Liver (tissue), 9 donors: ENCODE results near the gene MYO3B. TPM values are rescaled to one million over a fixed set of nuclear protein-coding genes. Genes with fewer than 3 reads are reported as not detected.

Experiments used
- DNase-seq: peaks from one replicate; pipeline ENCODE4 v3.0.0-alpha.2; 2017; ENCODE audit warnings: low spot score
- H3K27ac ChIP-seq, 2 donors: one replicate each; pipeline ENCODE4 v1.7.0; 2013; ENCODE audit warnings: inconsistent platforms in 2 of 2, low read length in 2 of 2, control low read depth in 1 of 2, low read depth in 1 of 2, mild to moderate bottlenecking in 1 of 2
- H3K27me3 ChIP-seq, 4 donors: one replicate each; pipeline versions ENCODE4 v1.6.1 to v1.7.0; 2013; ENCODE audit warnings: low read length in 3 of 4, inconsistent platforms in 1 of 4, mild to moderate bottlenecking in 1 of 4, moderate library complexity in 1 of 4; ENCODE audit not compliant: control insufficient read depth in 4 of 4, insufficient read depth in 4 of 4
- H3K36me3 ChIP-seq, 4 donors: one replicate each; pipeline versions ENCODE4 v1.6.1 to v1.7.0; 2013; ENCODE audit warnings: low read length in 3 of 4, mild to moderate bottlenecking in 3 of 4, low read depth in 1 of 4, moderate library complexity in 1 of 4; ENCODE audit not compliant: control insufficient read depth in 4 of 4, insufficient read depth in 3 of 4
- H3K4me1 ChIP-seq, 4 donors: one replicate each; pipeline versions ENCODE4 v1.6.1 to v1.7.0; 2013; ENCODE audit warnings: low read length in 3 of 4, mild to moderate bottlenecking in 3 of 4, moderate library complexity in 1 of 4; ENCODE audit not compliant: control insufficient read depth in 4 of 4, insufficient read depth in 4 of 4
- H3K4me3 ChIP-seq, 3 donors: one replicate each; pipeline versions ENCODE4 v1.6.1 to v1.7.0; 2013; ENCODE audit warnings: low read length in 3 of 3, control low read depth in 1 of 3, low read depth in 1 of 3, mild to moderate bottlenecking in 1 of 3
- H3K9ac ChIP-seq, 2 donors: one replicate each; pipeline ENCODE4 v1.7.0; 2013; ENCODE audit warnings: low read length in 2 of 2, mild to moderate bottlenecking in 2 of 2, moderate library complexity in 2 of 2, control low read depth in 1 of 2, low read depth in 1 of 2
- H3K9me3 ChIP-seq, 4 donors: one replicate each; pipeline versions ENCODE4 v1.6.1 to v1.7.0; 2013; ENCODE audit warnings: low read length in 3 of 4; ENCODE audit not compliant: control insufficient read depth in 4 of 4
- EGR1 ChIP-seq, 2 donors: IDR thresholded peaks; 2 replicates each; pipeline ENCODE4 v1.6.1; 2016 to 2018; ENCODE audit warnings: antibody characterized with exemption in 2 of 2, low read depth in 2 of 2
- FOXA1 ChIP-seq: IDR thresholded peaks from 2 replicates; pipeline ENCODE4 v1.6.1; 2016; ENCODE audit warnings: antibody characterized with exemption
- FOXA2 ChIP-seq: IDR thresholded peaks from 2 replicates; pipeline ENCODE4 v1.6.1; 2016; ENCODE audit warnings: antibody characterized with exemption
- GABPA ChIP-seq, 2 donors: IDR thresholded peaks in 1 of 2; conservative IDR thresholded peaks in 1 of 2; 2 replicates each; pipeline ENCODE4 v1.6.1; 2016; ENCODE audit warnings: antibody characterized with exemption in 2 of 2, mild to moderate bottlenecking in 1 of 2, moderate library complexity in 1 of 2
- HNF4A ChIP-seq, 2 donors: conservative IDR thresholded peaks; 2 replicates each; pipeline ENCODE4 v1.6.1; 2016; ENCODE audit warnings: antibody characterized with exemption in 2 of 2, mild to moderate bottlenecking in 2 of 2
- JUND ChIP-seq, 2 donors: IDR thresholded peaks; 2 replicates each; pipeline ENCODE4 v1.6.1; 2016; ENCODE audit warnings: antibody characterized with exemption in 2 of 2
- NR2F2 ChIP-seq: IDR thresholded peaks from 2 replicates; pipeline ENCODE4 v1.6.1; 2016; ENCODE audit warnings: antibody characterized with exemption
- RAD21 ChIP-seq, 2 donors: IDR thresholded peaks; 2 replicates each; pipeline ENCODE4 v1.6.1; 2016; ENCODE audit warnings: antibody characterized with exemption in 2 of 2, mild to moderate bottlenecking in 2 of 2
- RXRA ChIP-seq, 2 donors: IDR thresholded peaks; 2 replicates each; pipeline ENCODE4 v1.6.1; 2017 to 2018; ENCODE audit warnings: antibody characterized with exemption in 2 of 2, mild to moderate bottlenecking in 1 of 2
- SP1 ChIP-seq: IDR thresholded peaks from 2 replicates; pipeline ENCODE4 v1.6.1; 2018; ENCODE audit warnings: antibody characterized with exemption, mild to moderate bottlenecking
- TAF1 ChIP-seq: conservative IDR thresholded peaks from 2 replicates; pipeline ENCODE4 v1.6.1; 2016; ENCODE audit warnings: antibody characterized with exemption, mild to moderate bottlenecking
- WGBS: extraction: QIAGEN DNeasy Blood & Tissue Kit; methylation state at CpG from one replicate; pipeline ENCODE4 v1.1.7; 2013; 5-methylcytosine and 5-hydroxymethylcytosine counted together
- polyA plus RNA-seq, 2 donors: library from polyadenylated mRNA; stranded (reverse) in 1 of 2; unstranded in 1 of 2; fragments of 200-250 nt in 1 of 2; fragments of >200 nt in 1 of 2; fragmentation: Nextera tagmentation in 1 of 2; extraction: Ambion mirVana in 1 of 2; gene quantifications; one replicate each; pipeline versions ENCODE4 v1.2.1 to v1.2.3, GENCODE V29; 2013 to 2015
- total RNA-seq, 2 donors: library from RNA; depleted of rRNA; stranded (reverse); fragments of >200 nt; gene quantifications; one replicate each; pipeline ENCODE4 v1.2.3, GENCODE V29; 2014
- TF ChIP-seq, protein P1 (sequence below): IDR thresholded peaks from 2 replicates; pipeline ENCODE4 v1.6.1; 2016; ENCODE audit warnings: antibody characterized with exemption, mild to moderate bottlenecking
- TF ChIP-seq, protein P2 (sequence below): fragments of 150-350 bp; IDR thresholded peaks from 2 replicates; pipeline ENCODE4 v1.5.1; 2017; ENCODE audit warnings: improper control_type of control experiment, low read depth, low read length; ENCODE audit not compliant: missing input control
- TF ChIP-seq, protein P3 (sequence below): IDR thresholded peaks from 2 replicates; pipeline ENCODE4 v1.6.1; 2016; ENCODE audit warnings: antibody characterized with exemption
- TF ChIP-seq, protein P4 (sequence below): IDR thresholded peaks from 2 replicates; pipeline ENCODE4 v1.6.1; 2016; ENCODE audit warnings: antibody characterized with exemption
- TF ChIP-seq, protein P5 (sequence below): IDR thresholded peaks from 2 replicates; pipeline ENCODE4 v1.6.1; 2016; ENCODE audit warnings: antibody characterized with exemption
- donor health status: healthy.
- donor health status: healthy.
- donor health status: healthy.
- donor health status: healthy.
- donor health status: healthy.

Gene MYO3B
- total and polyA plus RNA-seq, 4 donors: under 0.01 to 0.05 TPM; not detected in 2

DNA sequence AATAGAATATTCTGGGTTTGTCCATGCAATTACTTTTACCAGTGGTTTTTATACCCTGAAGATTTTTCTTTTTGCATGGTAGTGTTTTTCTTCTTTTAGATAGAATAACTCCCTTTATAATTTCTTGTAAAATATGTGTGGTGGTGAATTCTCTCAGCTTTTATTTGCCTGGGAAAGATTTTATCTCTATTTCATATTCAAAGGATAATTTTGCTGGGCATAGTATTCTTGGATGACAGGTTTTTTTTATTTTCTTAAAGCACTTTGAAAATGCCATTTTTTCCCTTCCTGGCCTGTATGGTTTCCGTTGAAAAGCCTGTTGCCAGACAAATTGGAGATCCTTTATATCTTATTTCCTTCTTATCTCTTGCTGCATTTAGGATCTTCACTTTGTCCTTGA is 113.5 kb downstream of the MYO3B start:
- Histone ChIP-seq H3K4me1 (no peaks in the 10 kb centered on the region), H3K27ac (no peak overlapping the region), H3K9ac (no peak overlapping the region), H3K9me3 (peaks cover 0 to 13% (median 4%) of the 10 kb centered on the region in 4 donors), H3K4me3 (no peak overlapping the region), H3K27me3 (peaks cover 0 to 10% (median 0%) of the 10 kb centered on the region in 4 donors), H3K36me3 (no peaks in the 10 kb centered on the region)
- no peak for TF ChIP-seq FOXA2
- no peak for TF ChIP-seq RXRA (IDR thresholded peaks at IDR 0.05)
- TF ChIP-seq, protein P1, sequence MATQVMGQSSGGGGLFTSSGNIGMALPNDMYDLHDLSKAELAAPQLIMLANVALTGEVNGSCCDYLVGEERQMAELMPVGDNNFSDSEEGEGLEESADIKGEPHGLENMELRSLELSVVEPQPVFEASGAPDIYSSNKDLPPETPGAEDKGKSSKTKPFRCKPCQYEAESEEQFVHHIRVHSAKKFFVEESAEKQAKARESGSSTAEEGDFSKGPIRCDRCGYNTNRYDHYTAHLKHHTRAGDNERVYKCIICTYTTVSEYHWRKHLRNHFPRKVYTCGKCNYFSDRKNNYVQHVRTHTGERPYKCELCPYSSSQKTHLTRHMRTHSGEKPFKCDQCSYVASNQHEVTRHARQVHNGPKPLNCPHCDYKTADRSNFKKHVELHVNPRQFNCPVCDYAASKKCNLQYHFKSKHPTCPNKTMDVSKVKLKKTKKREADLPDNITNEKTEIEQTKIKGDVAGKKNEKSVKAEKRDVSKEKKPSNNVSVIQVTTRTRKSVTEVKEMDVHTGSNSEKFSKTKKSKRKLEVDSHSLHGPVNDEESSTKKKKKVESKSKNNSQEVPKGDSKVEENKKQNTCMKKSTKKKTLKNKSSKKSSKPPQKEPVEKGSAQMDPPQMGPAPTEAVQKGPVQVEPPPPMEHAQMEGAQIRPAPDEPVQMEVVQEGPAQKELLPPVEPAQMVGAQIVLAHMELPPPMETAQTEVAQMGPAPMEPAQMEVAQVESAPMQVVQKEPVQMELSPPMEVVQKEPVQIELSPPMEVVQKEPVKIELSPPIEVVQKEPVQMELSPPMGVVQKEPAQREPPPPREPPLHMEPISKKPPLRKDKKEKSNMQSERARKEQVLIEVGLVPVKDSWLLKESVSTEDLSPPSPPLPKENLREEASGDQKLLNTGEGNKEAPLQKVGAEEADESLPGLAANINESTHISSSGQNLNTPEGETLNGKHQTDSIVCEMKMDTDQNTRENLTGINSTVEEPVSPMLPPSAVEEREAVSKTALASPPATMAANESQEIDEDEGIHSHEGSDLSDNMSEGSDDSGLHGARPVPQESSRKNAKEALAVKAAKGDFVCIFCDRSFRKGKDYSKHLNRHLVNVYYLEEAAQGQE: no peak
- no peak for DNase-seq
- WGBS: 79% methylated on average over 1 of the region's 1 CpG

DNA sequence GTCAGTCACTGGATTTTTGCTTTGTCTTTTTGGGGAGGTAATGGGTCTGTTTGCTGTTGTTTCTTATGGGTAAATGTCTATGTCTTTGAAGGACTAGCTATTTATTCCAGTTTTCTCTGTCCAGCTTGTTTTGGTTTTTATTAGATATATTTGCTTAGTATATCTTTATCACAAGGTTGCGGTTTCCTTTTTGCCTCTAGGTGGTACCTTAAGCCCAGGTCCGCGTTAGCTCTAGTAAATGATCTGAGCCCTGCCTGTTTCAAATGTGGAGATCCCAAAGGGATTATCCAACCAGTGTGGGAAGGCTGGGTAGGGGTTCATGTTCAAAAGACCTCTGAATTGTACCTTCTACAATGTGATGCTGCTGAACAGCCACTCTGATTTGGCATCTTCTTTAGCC is 114.5 kb downstream of the MYO3B start:
- WGBS: 87% methylated on average over 3 of the region's 3 CpGs
- Histone ChIP-seq H3K4me1 (no peaks in the 10 kb centered on the region), H3K27ac (no peak overlapping the region), H3K9me3 (peaks cover 0 to 13% (median 4%) of the 10 kb centered on the region in 4 donors), H3K4me3 (no peak overlapping the region), H3K27me3 (peaks cover 0 to 10% (median 0%) of the 10 kb centered on the region in 4 donors), H3K36me3 (no peaks in the 10 kb centered on the region), H3K9ac (no peak overlapping the region)
- no peak for DNase-seq
- TF ChIP-seq EGR1 (IDR thresholded peaks at IDR 0.05; ENCODE audit: low read depth in 2 of 2) (no peak), NR2F2 (no peak), RAD21 (IDR thresholded peaks at IDR 0.05) (no peak), TAF1 (no peak), FOXA2 (no peak), FOXA1 (no peak), JUND (IDR thresholded peaks at IDR 0.05) (no peak), SP1 (no peak), RXRA (IDR thresholded peaks at IDR 0.05) (no peak), HNF4A (conservative IDR thresholded peaks at IDR 0.05) (no peak), GABPA (IDR thresholded peaks at IDR 0.05 in 1 of 2, conservative IDR thresholded peaks at IDR 0.05 in 1 of 2) (no peak)
- TF ChIP-seq, protein P1: no peak
- TF ChIP-seq, protein P2, sequence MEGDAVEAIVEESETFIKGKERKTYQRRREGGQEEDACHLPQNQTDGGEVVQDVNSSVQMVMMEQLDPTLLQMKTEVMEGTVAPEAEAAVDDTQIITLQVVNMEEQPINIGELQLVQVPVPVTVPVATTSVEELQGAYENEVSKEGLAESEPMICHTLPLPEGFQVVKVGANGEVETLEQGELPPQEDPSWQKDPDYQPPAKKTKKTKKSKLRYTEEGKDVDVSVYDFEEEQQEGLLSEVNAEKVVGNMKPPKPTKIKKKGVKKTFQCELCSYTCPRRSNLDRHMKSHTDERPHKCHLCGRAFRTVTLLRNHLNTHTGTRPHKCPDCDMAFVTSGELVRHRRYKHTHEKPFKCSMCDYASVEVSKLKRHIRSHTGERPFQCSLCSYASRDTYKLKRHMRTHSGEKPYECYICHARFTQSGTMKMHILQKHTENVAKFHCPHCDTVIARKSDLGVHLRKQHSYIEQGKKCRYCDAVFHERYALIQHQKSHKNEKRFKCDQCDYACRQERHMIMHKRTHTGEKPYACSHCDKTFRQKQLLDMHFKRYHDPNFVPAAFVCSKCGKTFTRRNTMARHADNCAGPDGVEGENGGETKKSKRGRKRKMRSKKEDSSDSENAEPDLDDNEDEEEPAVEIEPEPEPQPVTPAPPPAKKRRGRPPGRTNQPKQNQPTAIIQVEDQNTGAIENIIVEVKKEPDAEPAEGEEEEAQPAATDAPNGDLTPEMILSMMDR: no peak
- TF ChIP-seq, protein P3, sequence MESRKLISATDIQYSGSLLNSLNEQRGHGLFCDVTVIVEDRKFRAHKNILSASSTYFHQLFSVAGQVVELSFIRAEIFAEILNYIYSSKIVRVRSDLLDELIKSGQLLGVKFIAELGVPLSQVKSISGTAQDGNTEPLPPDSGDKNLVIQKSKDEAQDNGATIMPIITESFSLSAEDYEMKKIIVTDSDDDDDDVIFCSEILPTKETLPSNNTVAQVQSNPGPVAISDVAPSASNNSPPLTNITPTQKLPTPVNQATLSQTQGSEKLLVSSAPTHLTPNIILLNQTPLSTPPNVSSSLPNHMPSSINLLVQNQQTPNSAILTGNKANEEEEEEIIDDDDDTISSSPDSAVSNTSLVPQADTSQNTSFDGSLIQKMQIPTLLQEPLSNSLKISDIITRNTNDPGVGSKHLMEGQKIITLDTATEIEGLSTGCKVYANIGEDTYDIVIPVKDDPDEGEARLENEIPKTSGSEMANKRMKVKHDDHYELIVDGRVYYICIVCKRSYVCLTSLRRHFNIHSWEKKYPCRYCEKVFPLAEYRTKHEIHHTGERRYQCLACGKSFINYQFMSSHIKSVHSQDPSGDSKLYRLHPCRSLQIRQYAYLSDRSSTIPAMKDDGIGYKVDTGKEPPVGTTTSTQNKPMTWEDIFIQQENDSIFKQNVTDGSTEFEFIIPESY: no peak
- TF ChIP-seq, protein P4, sequence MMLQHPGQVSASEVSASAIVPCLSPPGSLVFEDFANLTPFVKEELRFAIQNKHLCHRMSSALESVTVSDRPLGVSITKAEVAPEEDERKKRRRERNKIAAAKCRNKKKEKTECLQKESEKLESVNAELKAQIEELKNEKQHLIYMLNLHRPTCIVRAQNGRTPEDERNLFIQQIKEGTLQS: no peak
- TF ChIP-seq, protein P5, sequence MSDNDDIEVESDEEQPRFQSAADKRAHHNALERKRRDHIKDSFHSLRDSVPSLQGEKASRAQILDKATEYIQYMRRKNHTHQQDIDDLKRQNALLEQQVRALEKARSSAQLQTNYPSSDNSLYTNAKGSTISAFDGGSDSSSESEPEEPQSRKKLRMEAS: no peak
